ENCODE data around the gene SEZ6.

Gene SEZ6

GRCh38 chr17:29043539-29044145, 37.8 kb upstream of the SEZ6 start:
- Histone ChIP-seq H3K9ac (ENCODE audit: low read length) (no peak overlapping the region), H3K4me1 (ENCODE audit: control insufficient read depth, insufficient read depth, low read length) (peaks cover 12% of the 10 kb centered on the region), H3K36me3 (ENCODE audit: control insufficient read depth, insufficient read depth, low read length) (no peaks in the 10 kb centered on the region), H3K9me3 (ENCODE audit: control insufficient read depth, low read length) (no peaks in the 10 kb centered on the region), H3K27me3 (ENCODE audit: control insufficient read depth, insufficient read depth, low read length) (peaks cover 6% of the 10 kb centered on the region), H3K4me3 (ENCODE audit: low read length) (no peak overlapping the region)

DNA sequence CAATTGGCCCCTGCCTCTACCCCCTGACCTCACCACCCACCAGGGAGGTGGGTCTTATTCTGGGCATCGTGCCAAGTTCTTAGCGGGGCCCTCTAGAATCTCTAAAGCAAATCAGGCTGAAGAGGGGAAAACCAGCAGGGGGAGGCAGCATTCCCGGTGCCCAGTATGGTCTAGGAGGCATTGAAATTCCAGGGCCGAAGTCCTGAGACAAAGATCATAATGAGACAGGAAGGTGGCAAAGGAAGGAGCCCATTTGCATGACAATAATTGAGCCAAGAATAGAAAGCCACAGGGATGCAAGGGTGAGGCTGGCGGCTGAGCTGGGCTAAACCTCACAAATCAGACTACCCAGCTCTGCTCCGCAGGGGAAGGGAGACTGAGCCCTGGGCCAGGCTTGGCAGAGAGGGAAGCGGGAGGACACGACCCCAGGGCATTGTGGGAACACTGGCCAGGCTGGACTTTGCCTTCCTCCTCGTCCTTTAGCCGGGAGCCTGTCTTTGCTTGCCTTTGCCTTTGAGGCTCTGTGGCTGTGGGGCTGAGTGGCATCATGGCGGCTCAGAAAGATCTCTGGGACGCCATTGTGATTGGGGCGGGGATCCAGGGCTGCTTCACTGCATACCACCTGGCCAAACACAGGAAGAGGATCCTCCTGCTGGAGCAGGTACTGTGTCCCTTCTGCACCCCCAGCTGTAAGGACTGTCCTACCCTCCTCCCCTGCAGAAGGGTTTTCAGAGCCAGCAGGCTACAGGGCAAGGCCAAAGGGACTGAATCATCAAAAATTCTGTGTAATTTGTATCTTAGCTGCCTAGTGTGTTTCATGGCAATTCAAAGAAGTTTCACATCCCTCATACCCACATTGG, 37.1 kb upstream of the SEZ6 start, which contains the start of gene PIPOX:
Gene PIPOX (plus strand): TSS at position 463 of the 860 bp plus-strand sequence. CDS start 85 bp downstream, at position 548.
- Histone ChIP-seq H3K4me3 (ENCODE audit: low read length) (no peak within 1 kb of the TSS), H3K9me3 (ENCODE audit: control insufficient read depth, low read length) (no peaks in the 10 kb centered on the region), H3K4me1 (ENCODE audit: control insufficient read depth, insufficient read depth, low read length) (peaks cover 12% of the 10 kb centered on the region), H3K27me3 (ENCODE audit: control insufficient read depth, insufficient read depth, low read length) (peaks cover 4% of the 10 kb centered on the region), H3K36me3 (ENCODE audit: control insufficient read depth, insufficient read depth, low read length) (no peaks in the 10 kb centered on the region), H3K9ac (ENCODE audit: low read length) (no peak within 1 kb of the TSS)

GRCh38 chr17:29042026-29042678, 36.3 kb upstream of the SEZ6 start:
- Histone ChIP-seq H3K9ac (ENCODE audit: low read length) (no peak overlapping the region), H3K9me3 (ENCODE audit: control insufficient read depth, low read length) (no peaks in the 10 kb centered on the region), H3K4me3 (ENCODE audit: low read length) (no peak overlapping the region), H3K4me1 (ENCODE audit: control insufficient read depth, insufficient read depth, low read length) (peaks cover 12% of the 10 kb centered on the region), H3K27me3 (ENCODE audit: control insufficient read depth, insufficient read depth, low read length) (peaks cover 9% of the 10 kb centered on the region), H3K36me3 (ENCODE audit: control insufficient read depth, insufficient read depth, low read length) (no peaks in the 10 kb centered on the region)

GRCh38 chr17:29041571-29041970, 35.7 kb upstream of the SEZ6 start:
- H3K9me3 ChIP-seq (ENCODE audit: control insufficient read depth, low read length), result no peaks in the 10 kb centered on the region
- H3K36me3 ChIP-seq (ENCODE audit: control insufficient read depth, insufficient read depth, low read length), result no peaks in the 10 kb centered on the region
- H3K4me1 ChIP-seq (ENCODE audit: control insufficient read depth, insufficient read depth, low read length), result peaks cover 12% of the 10 kb centered on the region
- H3K9ac ChIP-seq (ENCODE audit: low read length), result no peak overlapping the region
- peaks cover 9% of the 10 kb centered on the region for H3K27me3 ChIP-seq (ENCODE audit: control insufficient read depth, insufficient read depth, low read length)
- H3K4me3 ChIP-seq (ENCODE audit: low read length), result no peak overlapping the region

DNA sequence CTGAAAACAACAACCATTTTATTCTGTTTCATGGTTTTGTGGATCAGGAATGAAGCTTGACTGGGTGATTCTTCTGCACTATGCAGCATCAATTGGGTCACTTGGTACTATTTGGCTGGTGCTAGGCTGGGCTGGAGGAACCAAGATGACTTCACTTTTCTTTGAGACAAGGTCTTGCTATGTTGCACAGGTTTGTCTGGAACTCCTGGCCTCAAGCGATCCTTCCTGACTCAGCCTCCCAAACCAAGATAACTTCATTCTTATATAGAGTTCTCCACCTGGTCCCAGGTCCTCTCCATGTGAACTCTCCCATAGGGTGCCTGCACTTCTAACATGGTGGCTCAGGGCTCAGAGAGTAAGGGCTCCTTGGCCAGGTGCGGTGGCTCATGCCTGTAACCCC, 35.3 kb upstream of the SEZ6 start:
- H3K4me3 ChIP-seq (ENCODE audit: low read length), result no peak overlapping the region
- H3K9ac ChIP-seq (ENCODE audit: low read length), result no peak overlapping the region
- peaks cover 6% of the 10 kb centered on the region for H3K27me3 ChIP-seq (ENCODE audit: control insufficient read depth, insufficient read depth, low read length)
- no peaks in the 10 kb centered on the region for H3K9me3 ChIP-seq (ENCODE audit: control insufficient read depth, low read length)
- H3K4me1 ChIP-seq (ENCODE audit: control insufficient read depth, insufficient read depth, low read length), result peaks cover 12% of the 10 kb centered on the region
- H3K36me3 ChIP-seq (ENCODE audit: control insufficient read depth, insufficient read depth, low read length), result no peaks in the 10 kb centered on the region

GRCh38 chr17:29039764-29040598, 34.1 kb upstream of the SEZ6 start:
- H3K9ac ChIP-seq (ENCODE audit: low read length), result no peak overlapping the region
- H3K9me3 ChIP-seq (ENCODE audit: control insufficient read depth, low read length), result no peaks in the 10 kb centered on the region
- peaks cover 12% of the 10 kb centered on the region for H3K4me1 ChIP-seq (ENCODE audit: control insufficient read depth, insufficient read depth, low read length)

GRCh38 chr17:29038085-29038795, 32.4 kb upstream of the SEZ6 start:
- H3K36me3 ChIP-seq (ENCODE audit: control insufficient read depth, insufficient read depth, low read length), result no peaks in the 10 kb centered on the region
- H3K4me3 ChIP-seq (ENCODE audit: low read length), result no peak overlapping the region
- no peaks in the 10 kb centered on the region for H3K9me3 ChIP-seq (ENCODE audit: control insufficient read depth, low read length)
- H3K27me3 ChIP-seq (ENCODE audit: control insufficient read depth, insufficient read depth, low read length), result peaks cover 6% of the 10 kb centered on the region
- peaks cover 7% of the 10 kb centered on the region for H3K4me1 ChIP-seq (ENCODE audit: control insufficient read depth, insufficient read depth, low read length)
- no peak overlapping the region for H3K9ac ChIP-seq (ENCODE audit: low read length)

More at GRCh38 chr17:29039764-29040598, 34.1 kb upstream of the SEZ6 start:
- no peak overlapping the region for H3K4me3 ChIP-seq (ENCODE audit: low read length)
- peaks cover 6% of the 10 kb centered on the region for H3K27me3 ChIP-seq (ENCODE audit: control insufficient read depth, insufficient read depth, low read length)
- H3K36me3 ChIP-seq (ENCODE audit: control insufficient read depth, insufficient read depth, low read length), result no peaks in the 10 kb centered on the region

- Histone ChIP-seq H3K9ac (ENCODE audit: low read length) (no peak overlapping the region), H3K9me3 (ENCODE audit: control insufficient read depth, low read length) (no peaks in the 10 kb centered on the region), H3K4me1 (ENCODE audit: control insufficient read depth, insufficient read depth, low read length) (peaks cover 2% of the 10 kb centered on the region), H3K36me3 (ENCODE audit: control insufficient read depth, insufficient read depth, low read length) (no peaks in the 10 kb centered on the region), H3K4me3 (ENCODE audit: low read length) (no peak overlapping the region), H3K27me3 (ENCODE audit: control insufficient read depth, insufficient read depth, low read length) (peaks cover 8% of the 10 kb centered on the region)
Measured at GRCh38 chr17:29037739-29038084, 31.9 kb upstream of the SEZ6 start.

DNA sequence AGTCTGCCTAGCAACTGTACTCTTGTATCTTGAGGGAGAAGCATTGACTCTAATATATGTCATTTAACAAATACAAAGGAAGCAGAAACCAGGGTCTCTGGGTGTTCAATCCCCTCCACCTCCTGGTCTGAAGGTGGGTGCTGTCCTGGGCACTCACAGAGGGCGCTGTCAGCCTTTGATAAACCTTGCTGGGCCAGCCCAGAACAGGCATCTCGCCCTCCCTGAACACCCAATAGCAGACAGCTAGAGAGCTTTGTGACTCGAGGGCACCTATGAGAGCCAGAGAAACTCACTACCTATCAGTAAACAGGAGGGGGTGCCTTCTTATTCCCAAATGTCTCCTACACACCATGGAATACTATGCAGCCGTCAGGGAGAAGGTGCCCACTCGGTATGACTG, 30.8 kb upstream of the SEZ6 start:
- Histone ChIP-seq H3K4me3 (ENCODE audit: low read length) (no peak overlapping the region), H3K36me3 (ENCODE audit: control insufficient read depth, insufficient read depth, low read length) (no peaks in the 10 kb centered on the region), H3K27me3 (ENCODE audit: control insufficient read depth, insufficient read depth, low read length) (peaks cover 19% of the 10 kb centered on the region), H3K9ac (ENCODE audit: low read length) (no peak overlapping the region), H3K4me1 (ENCODE audit: control insufficient read depth, insufficient read depth, low read length) (no peaks in the 10 kb centered on the region), H3K9me3 (ENCODE audit: control insufficient read depth, low read length) (no peaks in the 10 kb centered on the region)

GRCh38 chr17:29034510-29034909, 28.7 kb upstream of the SEZ6 start:
- Histone ChIP-seq H3K9me3 (ENCODE audit: control insufficient read depth, low read length) (no peaks in the 10 kb centered on the region), H3K27me3 (ENCODE audit: control insufficient read depth, insufficient read depth, low read length) (peaks cover 20% of the 10 kb centered on the region)

DNA sequence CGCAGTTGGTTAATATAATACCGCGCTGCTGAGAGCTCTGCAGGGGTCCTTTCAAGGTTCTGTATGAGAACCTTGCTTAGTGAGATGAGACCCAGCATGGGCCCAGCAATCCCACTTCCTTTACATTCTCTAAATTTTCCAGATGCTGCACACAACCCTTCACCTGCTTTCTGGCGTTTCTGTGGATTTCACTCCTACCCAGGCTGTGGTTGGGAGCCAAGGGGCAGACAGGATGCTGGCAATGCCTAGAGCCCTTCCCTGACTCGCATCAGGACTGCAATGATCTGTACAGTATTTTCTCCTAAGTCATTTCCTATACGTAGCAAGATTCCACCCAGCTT, 27.0 kb upstream of the SEZ6 start:
- H3K4me1 ChIP-seq (ENCODE audit: control insufficient read depth, insufficient read depth, low read length), result no peaks in the 10 kb centered on the region
- no peaks in the 10 kb centered on the region for H3K36me3 ChIP-seq (ENCODE audit: control insufficient read depth, insufficient read depth, low read length)
- H3K9me3 ChIP-seq (ENCODE audit: control insufficient read depth, low read length), result no peaks in the 10 kb centered on the region
- H3K9ac ChIP-seq (ENCODE audit: low read length), result no peak overlapping the region
- peaks cover 18% of the 10 kb centered on the region for H3K27me3 ChIP-seq (ENCODE audit: control insufficient read depth, insufficient read depth, low read length)
- no peak overlapping the region for H3K4me3 ChIP-seq (ENCODE audit: low read length)

More at GRCh38 chr17:29034510-29034909, 28.7 kb upstream of the SEZ6 start:
- no peaks in the 10 kb centered on the region for H3K4me1 ChIP-seq (ENCODE audit: control insufficient read depth, insufficient read depth, low read length)
- H3K36me3 ChIP-seq (ENCODE audit: control insufficient read depth, insufficient read depth, low read length), result no peaks in the 10 kb centered on the region
- H3K4me3 ChIP-seq (ENCODE audit: low read length), result no peak overlapping the region
- H3K9ac ChIP-seq (ENCODE audit: low read length), result no peak overlapping the region

Measured in mucosa of stomach (tissue), 1 donor.